Activated T-cell treated with anti-CD3 and anti-CD28 coated beads, Interleukin-2, amount 50 U/mL, for 48 hours (primary cell): Measurements from ENCODE around the gene TBC1D8.
"Not testable (repeated sequence)": the region's sequence is repeated elsewhere in the genome, so short reads cannot be mapped to it uniquely, and the experiment has no call there.

Experiments
- DNase-seq, 2 experiments: peaks; one replicate each; pipeline ENCODE4 v3.0.0-alpha.2; 2020

Gene TBC1D8

DNA sequence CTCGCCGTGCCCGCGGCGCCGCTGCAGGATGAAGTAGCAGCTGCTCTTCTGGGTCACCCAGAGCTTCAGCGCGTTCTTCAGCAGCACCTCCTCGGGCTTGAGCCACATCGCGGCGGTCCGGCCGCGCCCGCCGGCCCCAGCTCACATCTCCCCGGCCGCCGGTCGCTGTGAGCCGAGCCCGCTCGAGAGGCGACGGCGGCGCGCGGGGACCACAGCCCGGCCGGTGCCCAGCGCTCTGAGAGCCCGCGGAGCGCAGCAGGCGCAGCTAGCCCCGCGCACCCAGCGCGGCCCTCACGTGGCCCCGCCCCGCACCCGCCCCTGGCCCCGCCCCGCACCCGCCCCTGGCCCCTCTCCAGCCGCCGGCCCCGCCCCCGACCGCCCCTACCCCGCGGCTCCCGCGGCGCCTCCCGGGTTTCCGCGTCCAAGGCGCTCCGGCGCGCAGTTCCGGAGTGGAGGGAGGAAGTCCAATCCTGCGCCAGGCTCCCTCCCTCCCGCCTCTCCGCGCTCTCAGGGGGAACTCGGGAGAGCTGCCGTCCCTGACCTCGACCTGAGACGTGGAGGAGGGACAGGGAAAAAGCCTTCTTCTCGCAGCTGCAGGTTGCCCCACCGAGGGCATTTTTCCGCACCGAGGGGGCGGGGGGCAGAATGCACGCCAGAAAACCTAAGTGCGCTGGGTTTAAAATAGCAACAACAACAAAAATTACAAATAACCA is at the start of gene TBC1D8:
Gene TBC1D8, minus strand, starts transcription at position 237 of the 713 bp plus-strand sequence. Its CDS starts 129 bp downstream, at position 108.
- peak; percentile 78 to 83 for DNase-seq

DNA sequence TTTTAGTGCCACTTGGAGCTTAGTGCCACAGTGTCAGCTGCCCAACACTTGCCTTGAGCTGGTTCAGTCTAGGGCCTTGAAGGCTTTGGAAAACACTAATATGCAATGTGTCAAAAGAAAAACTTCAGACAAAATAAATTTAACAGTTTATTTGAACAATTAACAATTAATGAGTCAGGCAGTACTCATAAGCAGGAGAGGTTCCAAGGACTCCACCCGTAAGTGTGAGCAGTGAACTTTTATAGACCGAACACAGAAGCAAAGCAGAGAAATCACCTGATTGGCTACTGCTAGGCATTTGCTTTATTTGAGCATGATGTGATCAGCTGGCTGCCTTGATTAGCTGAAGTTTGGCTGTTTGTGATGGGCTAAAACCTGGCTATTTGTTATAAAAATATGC is 49.5 kb upstream of the TBC1D8 start:
- DNase-seq, result no peak

DNA sequence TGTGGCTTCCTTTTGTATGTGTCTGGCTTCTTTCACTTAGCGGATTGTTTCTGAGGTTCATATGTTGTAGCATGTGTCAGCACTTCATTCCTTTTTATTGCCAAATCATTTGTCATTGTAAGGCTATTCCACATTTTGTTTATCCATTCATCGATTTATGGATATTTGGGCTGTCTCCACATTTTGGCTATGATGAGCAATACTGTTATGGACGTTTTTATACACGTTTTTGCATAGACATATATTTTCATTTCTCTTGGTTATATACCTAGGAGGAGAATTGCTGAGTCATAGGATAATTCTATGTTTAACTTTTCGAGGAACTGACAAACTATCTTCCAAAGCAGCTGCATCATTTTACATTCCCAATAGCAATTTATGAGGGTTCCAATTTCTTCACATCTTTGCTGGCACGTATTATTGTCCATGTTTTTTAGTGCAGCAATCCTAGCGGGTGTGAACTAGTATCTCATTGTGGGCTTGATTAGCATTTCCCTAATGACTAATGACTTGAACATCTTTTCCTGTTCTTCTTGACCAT is 48.1 kb upstream of the TBC1D8 start:
- DNase-seq, result no peak

DNA sequence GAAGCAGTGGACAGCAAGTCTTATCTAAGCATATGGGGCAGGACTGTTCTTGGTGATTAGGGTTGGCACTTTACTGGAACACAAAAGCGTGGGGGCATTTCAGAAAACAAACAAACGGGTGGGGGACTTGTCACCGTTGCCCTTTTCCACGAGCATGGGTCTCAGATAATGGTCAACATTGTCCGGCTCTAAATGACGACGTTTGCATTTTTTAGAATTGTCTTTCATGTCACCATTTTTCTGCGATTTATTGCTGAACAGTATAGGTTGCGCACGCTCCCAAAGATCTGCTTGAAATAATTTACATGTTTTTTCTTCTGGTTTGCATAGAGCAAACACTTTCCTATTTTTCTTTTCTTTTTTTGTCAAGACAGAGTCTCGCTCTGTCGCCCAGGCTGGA is 46.6 kb upstream of the TBC1D8 start:
- DNase-seq, result no peak

DNA sequence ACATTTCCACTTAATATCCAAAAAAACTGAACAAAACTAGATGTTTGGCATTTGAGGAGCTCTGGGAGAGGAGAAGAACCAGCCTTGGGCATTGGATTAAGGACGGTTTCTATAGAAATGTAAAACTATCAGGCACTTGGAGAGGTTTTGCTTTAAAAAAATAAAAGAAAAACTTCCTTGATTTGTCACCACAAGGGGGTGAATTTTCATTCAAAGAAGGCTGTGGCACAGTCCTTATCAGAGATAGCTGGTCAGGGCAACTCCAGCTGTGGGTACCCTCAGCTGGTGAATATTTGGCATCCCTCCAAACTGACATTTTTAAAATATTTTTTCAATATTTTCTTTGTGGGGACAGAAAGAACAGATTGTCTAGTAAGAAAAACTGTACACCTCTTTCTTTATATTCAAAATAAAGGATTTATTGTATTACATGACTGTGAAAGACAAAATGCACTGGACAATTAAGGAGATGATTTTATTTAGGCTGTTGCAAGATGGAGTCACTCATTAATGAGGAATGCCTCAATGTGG is 46.1 kb upstream of the TBC1D8 start:
- no peak for DNase-seq

DNA sequence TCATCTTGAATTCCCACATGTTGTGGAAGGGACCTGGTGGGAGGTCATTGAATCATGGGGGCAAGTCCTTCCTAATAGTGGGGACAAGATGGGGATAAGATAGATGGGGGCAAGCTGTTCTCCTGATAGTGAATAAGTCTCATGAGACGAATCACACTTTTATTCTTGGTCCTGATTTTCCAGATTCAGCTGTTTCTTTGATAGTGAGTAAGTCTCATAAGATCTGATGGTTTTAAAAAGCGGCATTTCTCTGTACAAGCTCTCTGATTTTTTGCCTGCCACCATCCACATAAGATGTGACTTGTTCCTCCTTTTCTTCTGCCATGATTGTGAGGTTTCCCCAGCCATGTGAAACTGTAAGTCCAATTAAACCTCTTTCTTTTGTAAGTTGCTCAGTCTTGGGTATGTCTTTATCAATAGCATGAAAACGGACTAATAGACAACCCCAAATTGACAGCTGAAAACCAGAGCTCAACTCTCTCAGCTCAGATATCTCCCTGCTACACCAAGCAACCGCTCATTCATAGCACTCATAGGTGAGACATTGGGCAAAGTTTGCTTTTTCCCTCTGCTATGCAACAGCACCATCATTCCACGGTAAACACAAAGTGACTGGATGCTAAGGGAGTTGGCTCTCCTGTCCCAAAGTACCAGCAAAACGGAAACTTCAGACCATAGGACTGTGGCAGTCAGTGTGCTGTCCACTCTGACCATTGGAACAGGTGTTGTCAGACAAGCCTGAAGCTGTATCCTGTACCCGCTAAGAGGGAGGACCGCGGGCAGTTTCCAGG is 44.9 kb upstream of the TBC1D8 start:
- no peak for DNase-seq

DNA sequence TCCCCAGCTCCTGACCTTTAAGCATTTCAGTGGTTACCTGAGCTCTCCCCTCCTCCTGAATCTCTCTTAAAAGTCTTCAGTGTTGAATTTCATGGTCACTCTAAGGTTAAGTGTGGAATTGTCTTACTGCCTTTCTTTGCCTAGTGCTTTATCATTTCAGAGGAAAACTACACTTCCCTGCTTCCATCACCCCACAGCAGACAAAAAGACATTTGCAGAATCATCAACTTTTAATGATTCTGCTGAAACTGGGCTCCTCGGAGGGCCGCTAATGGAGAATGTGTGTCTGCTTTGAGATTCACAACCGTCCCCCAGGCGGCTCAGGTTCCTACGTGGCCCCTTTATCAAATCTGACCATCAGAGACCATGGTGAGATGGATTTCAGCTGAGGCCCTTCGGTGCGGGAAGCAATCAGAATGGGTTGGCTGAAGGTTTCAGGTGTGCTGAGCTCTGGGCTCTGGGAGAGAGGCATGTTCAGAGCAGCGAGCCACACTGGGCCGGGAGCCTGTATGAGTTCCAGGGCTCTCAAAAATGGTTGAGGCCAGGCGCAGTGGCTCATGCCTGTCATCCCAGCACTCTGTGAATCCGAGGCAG is 41.9 kb upstream of the TBC1D8 start:
- no peak for DNase-seq

DNA sequence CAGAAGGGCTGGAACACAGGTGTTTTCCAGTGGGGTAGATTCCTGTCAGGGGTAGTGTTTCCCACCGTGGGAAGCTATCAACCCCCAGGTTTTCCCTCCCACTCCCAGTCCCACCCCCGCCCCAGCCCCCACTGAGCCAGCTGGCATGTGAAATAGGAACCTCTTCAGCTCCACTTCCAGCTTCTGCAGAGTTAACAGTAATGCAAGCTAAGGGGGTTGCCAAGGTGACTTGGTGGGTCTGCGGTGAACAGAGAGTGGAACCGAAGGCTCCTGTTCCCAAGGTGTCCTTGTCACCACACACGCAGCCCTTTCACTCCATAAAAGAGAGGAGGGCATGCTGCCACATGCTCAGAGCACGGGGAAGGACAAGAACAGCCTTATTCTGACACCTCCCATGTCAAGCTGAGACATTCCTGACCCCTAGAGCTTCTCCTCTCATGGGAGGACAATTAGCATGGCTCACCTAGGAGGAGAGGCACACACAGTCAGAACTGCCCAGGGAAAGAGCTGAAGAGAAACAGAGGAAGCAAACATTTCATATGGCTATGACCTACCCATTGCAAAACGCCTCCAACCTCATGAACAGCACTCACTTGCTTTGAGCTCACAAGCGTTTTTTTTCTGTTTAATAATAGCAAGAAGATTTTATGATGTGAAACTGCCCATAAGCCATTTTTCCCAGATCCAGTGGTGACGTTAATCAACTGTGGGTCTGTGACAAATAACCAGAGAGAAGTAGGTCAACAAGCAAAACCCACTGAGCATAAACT is 39.8 kb upstream of the TBC1D8 start:
- no peak for DNase-seq

DNA sequence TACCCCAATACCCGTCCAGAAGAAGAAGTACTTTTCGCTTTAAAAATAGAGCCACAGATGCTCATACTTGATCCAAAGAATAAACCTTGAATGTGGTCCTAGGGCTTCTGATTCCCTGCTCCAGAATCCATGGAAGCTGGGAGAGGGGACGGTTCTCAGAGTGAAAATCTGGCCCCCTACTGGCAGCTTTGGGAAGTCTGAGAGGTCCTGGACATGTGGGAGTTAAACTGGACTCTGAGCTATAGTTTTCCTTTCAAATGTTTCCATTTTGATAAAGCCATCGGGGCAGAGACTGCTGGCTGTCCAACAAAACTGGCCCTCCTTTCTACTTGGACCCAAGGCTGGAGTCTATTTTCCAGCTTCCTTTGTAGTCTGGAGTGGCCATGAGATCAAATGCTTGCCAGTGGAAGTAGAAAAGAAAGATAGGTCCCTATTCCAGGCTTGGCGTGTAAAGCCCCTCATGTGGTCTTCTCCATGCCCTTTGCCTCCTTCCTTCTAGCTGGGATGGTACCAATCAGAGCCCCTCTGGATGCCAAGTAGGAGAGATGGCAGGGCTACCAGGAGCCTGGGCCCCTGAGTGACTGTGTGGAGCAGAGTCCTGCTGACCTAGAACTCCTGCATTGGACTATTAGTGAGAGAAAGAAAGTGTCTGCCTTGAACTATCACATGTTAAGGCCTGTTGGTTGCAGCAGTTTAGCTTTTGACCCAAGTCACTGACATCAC is 37.7 kb upstream of the TBC1D8 start:
- DNase-seq, result no peak

DNA sequence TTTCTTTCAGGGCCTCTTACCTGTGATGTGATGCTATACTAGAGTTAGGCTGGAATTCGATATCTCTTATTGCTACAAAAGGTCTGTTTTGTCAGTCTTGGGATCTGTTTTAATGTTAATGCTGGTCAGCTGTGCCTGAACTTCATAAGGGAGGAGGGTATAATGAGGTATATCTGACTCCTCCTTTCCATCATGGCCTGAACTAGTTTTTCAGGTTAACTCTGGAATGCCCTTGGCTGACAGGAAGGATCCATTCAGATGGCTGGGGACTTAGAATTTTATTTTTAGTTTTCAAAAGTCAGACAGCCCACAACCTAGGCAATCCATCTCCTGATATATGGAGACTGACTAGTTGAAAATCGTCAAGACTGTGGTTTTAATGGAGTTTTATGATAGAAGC is 35.9 kb upstream of the TBC1D8 start:
- DNase-seq, result no peak

DNA sequence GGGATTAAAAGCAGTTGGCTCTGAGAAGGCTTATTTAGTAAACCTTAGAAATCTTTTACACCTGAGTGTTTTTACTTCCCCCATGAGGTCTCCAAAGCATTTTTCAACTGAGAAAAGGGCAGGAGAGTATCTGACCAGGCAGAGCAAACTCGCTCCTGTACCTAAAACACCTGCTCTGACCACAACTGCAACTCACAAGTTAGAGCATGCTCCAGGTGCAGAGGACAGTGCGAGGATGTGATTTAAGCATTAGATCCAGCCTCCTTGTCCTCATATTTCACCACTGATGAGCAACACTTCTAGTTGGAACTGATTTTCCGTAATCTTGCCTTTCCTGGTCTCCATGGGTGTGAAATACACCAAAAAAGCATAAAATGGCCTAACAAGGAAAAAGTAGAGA is 34.5 kb upstream of the TBC1D8 start:
- no peak for DNase-seq

DNA sequence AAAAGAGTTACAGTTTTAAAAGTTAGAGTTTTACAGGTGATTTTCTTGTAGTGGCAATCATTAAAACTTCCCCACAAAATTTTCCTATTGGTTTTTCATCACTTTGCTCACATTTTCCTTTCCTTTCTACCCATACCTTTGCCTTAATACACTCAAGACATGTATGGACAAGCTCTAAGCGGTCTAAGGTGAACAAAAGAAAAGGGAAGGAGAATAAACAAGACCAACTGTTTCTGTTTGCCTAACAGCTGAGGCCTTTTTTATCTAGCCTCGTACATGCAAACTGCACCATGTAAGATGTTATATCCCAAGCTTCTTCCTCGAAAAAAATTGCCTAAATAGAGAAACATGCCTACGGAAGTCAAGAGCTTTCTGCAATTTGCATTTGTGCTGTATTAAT is 33.9 kb upstream of the TBC1D8 start:
- DNase-seq, result no peak

DNA sequence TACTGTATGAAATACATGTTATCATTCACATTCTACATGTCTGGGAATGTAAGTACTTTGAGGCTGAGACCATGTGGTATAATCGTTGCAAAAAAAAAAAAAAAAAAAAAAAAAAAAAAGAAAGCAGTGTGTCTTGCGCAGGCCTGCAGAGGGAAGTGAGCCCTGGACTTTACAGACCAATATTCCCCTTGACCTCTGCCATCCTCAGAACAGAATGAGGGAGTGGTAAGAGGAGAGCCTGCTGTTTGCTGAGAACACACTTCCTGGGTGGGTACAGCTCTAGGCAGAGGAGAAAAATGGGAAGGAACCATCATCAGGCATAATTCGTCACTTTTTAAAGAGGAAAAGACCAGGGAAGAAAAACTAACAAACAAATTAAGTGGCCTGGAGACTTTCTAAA is 28.8 kb upstream of the TBC1D8 start:
- no peak for DNase-seq

DNA sequence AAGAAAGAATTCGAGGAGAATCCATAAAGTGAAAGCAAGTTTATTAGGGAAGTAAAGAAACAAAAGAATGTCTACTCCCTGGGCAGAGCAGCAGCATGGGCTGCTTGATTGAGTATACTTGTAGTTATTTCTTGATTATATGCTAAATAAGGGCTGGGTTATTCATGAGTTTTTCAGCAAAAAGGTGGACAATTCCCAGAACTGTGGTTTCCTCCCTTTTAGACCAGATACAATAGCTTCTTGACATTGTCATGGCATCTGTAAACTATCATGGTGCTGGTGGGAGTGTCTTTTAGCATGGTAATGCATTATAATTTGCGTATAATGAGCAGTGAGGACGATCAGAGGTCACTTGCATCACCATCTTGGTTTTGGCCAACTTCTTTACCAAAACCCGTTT is 25.6 kb upstream of the TBC1D8 start:
- no peak for DNase-seq

DNA sequence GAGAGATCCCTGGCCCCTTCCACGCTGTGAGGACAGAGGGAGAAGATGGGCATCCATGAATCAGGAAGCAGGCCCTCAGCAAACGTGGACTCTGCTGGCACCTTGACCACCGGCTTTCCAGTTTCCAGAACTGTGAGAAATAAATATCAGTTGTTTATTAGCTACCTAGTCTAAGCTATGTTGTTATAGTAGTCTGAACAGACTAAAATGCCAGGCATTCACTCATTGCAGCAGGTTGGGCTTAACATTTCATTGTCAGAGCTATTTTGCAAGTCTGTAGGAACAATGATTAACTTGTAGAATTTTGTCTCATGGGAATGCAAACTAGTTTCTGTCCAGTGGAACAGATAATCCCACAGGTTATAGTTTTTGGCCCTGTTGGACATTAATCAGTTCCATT is 24.8 kb upstream of the TBC1D8 start:
- no peak for DNase-seq

DNA sequence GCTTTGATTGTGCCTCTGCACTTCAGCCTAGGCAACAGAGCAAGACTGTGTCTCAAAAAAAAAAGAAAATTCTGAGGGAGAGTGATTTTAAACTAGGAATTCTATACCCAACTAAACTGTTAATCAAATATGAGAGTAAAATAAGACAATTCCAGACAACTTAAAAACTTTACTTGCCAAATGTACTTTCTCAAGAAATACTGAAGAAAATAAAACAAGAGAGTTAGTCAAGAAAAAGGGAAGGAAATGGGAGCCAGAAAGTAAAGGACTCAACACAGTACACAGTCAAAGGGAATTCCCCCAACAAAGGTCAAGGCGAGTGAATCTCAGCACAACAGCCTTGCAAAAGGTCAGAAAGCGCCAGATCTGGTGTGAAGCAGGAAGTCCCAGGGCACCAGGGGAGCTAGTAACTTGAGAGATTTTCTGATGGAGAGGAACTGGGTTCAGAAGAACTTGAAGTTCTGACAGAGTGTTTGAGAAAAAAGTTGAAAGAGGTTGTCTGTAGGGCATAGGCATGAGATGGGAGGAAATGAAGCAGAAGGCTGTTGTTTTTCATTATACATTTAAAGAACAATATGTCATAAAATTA is 22.6 kb upstream of the TBC1D8 start:
- DNase-seq, result peak; percentile 32 to 51

DNA sequence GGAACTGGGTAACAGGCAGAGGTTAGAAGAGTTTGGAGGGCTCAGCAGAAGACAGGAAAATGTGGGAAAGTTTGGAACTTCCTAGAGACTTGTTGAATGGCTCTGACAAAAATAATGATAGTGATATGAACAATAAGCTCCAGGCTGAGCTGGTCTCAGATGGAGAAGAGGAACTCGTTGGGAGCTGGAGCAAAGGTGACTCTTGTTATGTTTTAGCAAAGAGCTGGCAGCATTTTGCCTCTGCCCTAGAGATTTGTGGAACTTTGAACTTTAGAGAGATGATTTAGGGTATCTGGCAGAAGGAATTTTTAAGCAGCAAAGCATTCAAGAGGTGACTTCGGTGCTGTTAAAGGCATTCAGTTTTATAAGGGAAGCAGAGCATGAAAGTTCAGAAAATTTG is 18.6 kb upstream of the TBC1D8 start:
- not testable (repeated sequence) for DNase-seq

DNA sequence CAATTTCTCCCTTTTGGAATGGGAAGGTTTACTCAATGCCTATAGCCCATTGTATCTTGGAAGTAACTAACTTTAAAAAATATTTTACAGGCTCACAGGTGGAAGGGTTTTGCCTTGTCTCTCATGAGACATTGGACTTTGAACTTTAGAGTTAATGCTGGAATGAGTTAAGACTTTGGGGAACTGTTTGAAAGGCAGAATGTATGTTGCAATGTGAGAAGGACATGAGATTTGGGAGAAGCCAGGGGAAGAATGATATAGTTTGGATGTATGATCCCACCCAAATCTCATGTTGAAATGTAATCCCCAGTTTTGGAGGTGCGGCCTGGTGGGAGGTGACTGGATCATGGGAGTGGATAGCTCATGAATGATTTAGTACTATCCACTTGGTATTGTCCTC is 17.5 kb upstream of the TBC1D8 start:
- no peak for DNase-seq

DNA sequence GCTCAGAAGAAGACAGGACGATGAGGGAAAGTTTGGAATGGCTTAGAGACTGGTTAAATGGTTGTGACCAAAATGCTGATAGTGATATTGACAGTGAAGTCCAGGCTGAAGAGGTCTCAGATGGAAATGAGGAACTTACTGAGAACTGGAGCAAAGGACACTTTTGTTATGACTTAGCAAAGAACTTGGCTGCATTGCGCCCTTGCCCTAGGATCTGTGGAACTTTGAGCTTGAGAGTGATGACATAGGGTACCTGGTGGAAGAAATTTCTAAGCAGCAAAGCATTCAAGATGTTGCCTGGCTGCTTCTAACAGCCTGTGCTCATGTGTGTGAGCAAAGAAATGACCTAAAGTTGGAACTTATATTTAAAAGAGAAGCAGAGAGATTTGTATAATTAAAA is 16.4 kb upstream of the TBC1D8 start:
- DNase-seq, result not testable (repeated sequence)

DNA sequence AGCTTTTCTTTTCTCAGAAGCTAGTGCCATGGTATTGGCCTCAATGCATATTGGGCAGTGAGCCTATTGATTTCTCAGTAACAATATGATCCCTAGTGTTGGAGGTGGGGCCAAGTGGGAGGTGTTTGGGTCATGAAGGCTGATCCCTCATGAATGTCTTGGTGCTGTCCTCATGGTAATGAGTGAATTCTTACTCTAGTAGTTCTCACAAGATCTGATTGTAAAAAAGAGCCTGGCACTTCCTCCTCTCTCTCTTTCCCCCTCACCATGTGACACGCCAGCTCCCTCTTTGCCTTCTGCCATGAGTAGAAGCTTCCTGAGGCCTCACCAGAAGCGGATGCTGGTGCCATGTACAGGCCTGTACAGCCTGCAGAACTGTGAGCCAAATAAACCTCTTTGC is 12.8 kb upstream of the TBC1D8 start:
- DNase-seq, result no peak

DNA sequence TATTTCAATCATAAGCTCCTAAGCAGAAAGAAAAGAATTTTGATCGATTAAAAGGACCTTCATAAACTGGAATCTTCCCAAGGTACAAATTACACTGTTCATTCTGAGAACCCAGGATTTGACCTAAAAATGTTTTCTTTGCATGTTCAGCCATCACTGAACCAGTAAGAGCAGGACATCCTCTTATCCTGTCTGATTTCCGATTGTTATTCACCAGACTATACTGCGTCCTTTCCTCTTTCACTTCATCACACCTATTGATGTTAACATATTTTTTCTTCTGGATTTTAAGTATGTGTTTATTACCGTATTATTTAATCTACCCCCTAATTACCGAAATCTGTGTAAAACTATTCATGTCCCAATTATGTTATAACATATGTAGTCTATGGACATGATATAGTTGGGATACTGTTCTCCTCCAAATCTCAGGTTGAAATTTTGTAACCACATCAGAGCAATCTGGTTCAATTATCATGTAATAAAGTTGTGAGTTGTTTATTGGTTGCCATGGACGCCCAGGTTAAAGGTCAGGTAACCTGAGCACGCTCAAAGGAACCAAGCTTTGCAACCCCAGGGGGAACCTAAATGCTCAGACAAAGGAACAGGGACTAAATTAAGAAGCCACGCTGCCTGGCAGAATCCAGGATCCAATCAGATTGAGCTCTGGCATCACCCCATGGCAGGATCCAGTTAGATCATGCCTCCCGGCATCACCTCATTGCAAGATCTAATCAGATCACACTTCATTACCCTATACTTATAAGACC is 11.6 kb upstream of the TBC1D8 start:
- no peak for DNase-seq
